MM.1S (cell line): ENCODE data around the gene PRPF19.

ENCODE experiments used
- DNase-seq: peaks from one replicate; pipeline ENCODE4 v3.0.0-alpha.2; 2015
- H2AFZ ChIP-seq: fragments of 300-600 bp; sonication (generic); 2 replicates; pipeline ENCODE4 v1.6.0; 2016; ENCODE audit warnings: antibody characterized with exemption, low read length
- H3F3A ChIP-seq: fragments of 300-600 bp; sonication (generic); 2 replicates; pipeline ENCODE4 v1.6.1; 2016; ENCODE audit warnings: mild to moderate bottlenecking, antibody characterized with exemption, low read length, moderate library complexity, mixed read lengths; ENCODE audit not compliant: insufficient read depth
- H3K27ac ChIP-seq: fragments of 300-600 bp; sonication (generic); 2 replicates; pipeline ENCODE4 v1.5.1; 2016; ENCODE audit warnings: mild to moderate bottlenecking, low read length
- H3K27me3 ChIP-seq: fragments of 300-600 bp; sonication (generic); replicated peaks from 2 replicates; pipeline ENCODE4 v1.6.0; 2016; ENCODE audit warnings: low read length; ENCODE audit not compliant: insufficient read depth
- H3K36me3 ChIP-seq: fragments of 300-600 bp; sonication (generic); replicated peaks from 2 replicates; pipeline ENCODE4 v1.6.1; 2016; ENCODE audit warnings: mild to moderate bottlenecking, low read length, mixed read lengths; ENCODE audit not compliant: insufficient read depth
- H3K4me1 ChIP-seq: fragments of 300-600 bp; sonication (generic); 2 replicates; pipeline ENCODE4 v1.6.1; 2016; ENCODE audit warnings: low read length, mixed read lengths
- H3K4me2 ChIP-seq: fragments of 300-600 bp; sonication (generic); 2 replicates; pipeline ENCODE4 v1.6.0; 2016; ENCODE audit warnings: low read depth, low read length
- H3K4me3 ChIP-seq: fragments of 300-600 bp; sonication (generic); 2 replicates; pipeline ENCODE4 v1.5.1; 2016; ENCODE audit warnings: low read length, mixed read lengths
- H3K79me2 ChIP-seq: fragments of 300-600 bp; sonication (generic); 2 replicates; pipeline ENCODE4 v1.6.1; 2016; ENCODE audit warnings: mixed run types, low read length, mixed read lengths
- H3K9ac ChIP-seq: fragments of 300-600 bp; sonication (generic); 2 replicates; pipeline ENCODE4 v1.6.1; 2016; ENCODE audit warnings: low read length, mixed read lengths
- H3K9me2 ChIP-seq: fragments of 300-600 bp; sonication (generic); replicated peaks from 2 replicates; pipeline ENCODE4 v1.6.1; 2016; ENCODE audit warnings: mild to moderate bottlenecking, low read length, mixed read lengths; ENCODE audit not compliant: insufficient read depth
- H3K9me3 ChIP-seq: fragments of 300-600 bp; sonication (generic); replicated peaks from 2 replicates; pipeline ENCODE4 v1.6.1; 2016; ENCODE audit warnings: mild to moderate bottlenecking, low read length, mixed read lengths; ENCODE audit not compliant: insufficient read depth
- H4K20me1 ChIP-seq: fragments of 300-600 bp; sonication (generic); 2 replicates; pipeline ENCODE4 v1.6.1; 2016; ENCODE audit warnings: mild to moderate bottlenecking, low read length, moderate library complexity, mixed read lengths; ENCODE audit not compliant: insufficient read depth
- CTCF ChIP-seq: fragments of 300-600 bp; sonication (generic); IDR thresholded peaks from 2 replicates; pipeline ENCODE4 v1.5.1; 2016; ENCODE audit warnings: antibody characterized with exemption, low read length, mixed read lengths
- EZH2 ChIP-seq: fragments of 300-600 bp; sonication (generic); optimal IDR thresholded peaks from 2 replicates; pipeline ENCODE3; 2017; ENCODE audit warnings: low read depth, mild to moderate bottlenecking, antibody characterized with exemption, low read length, mixed read lengths
- EZH2phosphoT487 ChIP-seq: fragments of 300-600 bp; sonication (generic); IDR thresholded peaks from 2 replicates; pipeline ENCODE4 v1.6.1; 2018; ENCODE audit warnings: antibody characterized with exemption, low read length

PRPF19 gene

GRCh38 chr11:60864856-60865513 is 41.4 kb downstream of the PRPF19 start:
- Histone ChIP-seq H3K9me2 (no peaks in the 10 kb centered on the region), H3K79me2 (no peaks in the 10 kb centered on the region), H3F3A (peaks cover 5% of the 10 kb centered on the region), H3K9me3 (no peaks in the 10 kb centered on the region), H3K27me3 (no peaks in the 10 kb centered on the region), H2AFZ (0 out of 2 replicates have a peak overlapping the region, but pooled peaks have one; percentile 30), H3K36me3 (no peaks in the 10 kb centered on the region), H3K4me2 (peak overlapping the region; percentile 5; the same call in 1 of the 2 replicates), H3K4me3 (no peak overlapping the region), H3K9ac (no peak overlapping the region), H3K4me1 (peaks cover 34% of the 10 kb centered on the region), H3K27ac (no peak overlapping the region; the same call in 1 of the 2 replicates), H4K20me1 (no peaks in the 10 kb centered on the region)
- DNase-seq, result peak; percentile 23
- no peak for TF ChIP-seq EZH2
- no peak for TF ChIP-seq CTCF
- no peak for TF ChIP-seq EZH2phosphoT487

DNA sequence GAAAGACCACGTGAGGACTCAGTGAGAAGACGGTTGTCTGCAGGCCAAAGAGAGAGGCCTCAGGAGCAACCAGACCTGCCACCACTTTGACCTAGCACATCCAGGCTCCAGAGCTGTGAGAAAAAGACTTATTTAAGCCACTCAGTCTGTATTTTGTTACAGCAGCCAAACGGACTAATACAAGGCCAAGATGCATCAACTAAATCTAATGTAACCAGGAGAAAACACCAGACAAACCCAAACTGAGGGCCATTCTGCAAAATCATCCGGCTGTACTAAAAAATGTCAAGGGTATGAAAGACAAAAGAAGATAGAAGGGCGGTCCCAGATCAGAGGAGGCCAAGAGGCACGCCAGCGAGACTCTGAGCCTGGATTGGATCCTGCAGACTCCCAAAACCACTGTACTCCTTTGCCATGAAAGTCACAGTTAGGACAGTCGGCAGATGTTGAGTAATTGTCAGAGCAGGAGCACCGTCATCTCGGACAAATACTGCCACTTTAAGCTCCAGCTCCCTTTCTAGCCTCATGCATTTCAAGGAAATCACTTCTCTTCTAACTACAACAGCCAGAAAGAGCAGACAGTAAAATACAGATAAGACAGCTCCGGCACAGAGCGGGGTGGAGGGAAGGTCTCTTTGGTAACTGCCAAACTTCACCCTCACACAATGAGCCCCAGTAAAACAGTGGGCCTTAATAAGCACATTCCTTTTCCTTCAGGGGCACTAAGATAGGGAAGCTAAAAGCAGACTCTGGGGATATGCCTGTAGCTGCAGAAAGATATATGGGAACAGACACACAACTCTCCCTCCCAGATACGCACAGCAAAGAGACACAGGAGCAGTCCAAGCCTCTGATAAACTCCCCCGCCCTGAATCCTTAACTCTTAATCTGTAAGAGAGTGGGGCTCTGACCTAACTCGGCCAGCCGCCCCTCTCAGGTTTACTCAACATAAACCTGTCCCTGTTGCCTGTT is 42.5 kb downstream of the PRPF19 start:
- Histone ChIP-seq H3K36me3 (no peaks in the 10 kb centered on the region), H3K27me3 (no peaks in the 10 kb centered on the region), H3F3A (no peaks in the 10 kb centered on the region), H3K9ac (no peak overlapping the region), H3K9me2 (no peaks in the 10 kb centered on the region), H3K4me3 (no peak overlapping the region), H3K79me2 (no peaks in the 10 kb centered on the region), H2AFZ (no peak overlapping the region), H3K9me3 (no peaks in the 10 kb centered on the region), H3K27ac (no peak overlapping the region), H4K20me1 (no peaks in the 10 kb centered on the region), H3K4me2 (no peak overlapping the region), H3K4me1 (peaks cover 25% of the 10 kb centered on the region)
- no peak for TF ChIP-seq EZH2
- TF ChIP-seq CTCF, result no peak
- no peak for TF ChIP-seq EZH2phosphoT487
- DNase-seq, result no peak

DNA sequence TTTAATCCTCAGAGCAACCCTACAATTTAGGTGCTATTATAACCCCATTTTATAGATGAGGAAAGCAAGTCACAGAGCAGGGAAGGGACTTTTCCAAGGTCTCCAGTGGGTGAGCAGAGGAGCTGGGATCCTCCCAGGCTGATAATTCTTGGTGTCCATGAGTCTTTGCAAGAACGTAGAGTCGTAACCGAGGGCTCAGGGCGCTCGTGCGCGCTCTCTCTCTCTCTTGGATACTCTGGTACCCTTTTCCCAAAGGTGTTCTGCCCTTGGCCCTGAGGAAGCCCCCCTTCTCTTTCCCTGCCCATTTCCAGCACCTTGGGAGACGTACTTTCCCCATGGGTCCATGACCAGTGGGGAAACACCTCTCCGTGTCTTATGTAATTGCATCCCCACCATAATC is 44.2 kb downstream of the PRPF19 start:
- Histone ChIP-seq H3K27me3 (no peaks in the 10 kb centered on the region), H3K4me1 (peaks cover 18% of the 10 kb centered on the region), H3K4me3 (no peak overlapping the region), H3F3A (no peaks in the 10 kb centered on the region), H4K20me1 (no peaks in the 10 kb centered on the region), H3K79me2 (no peaks in the 10 kb centered on the region), H2AFZ (no peak overlapping the region), H3K9me3 (no peaks in the 10 kb centered on the region), H3K9me2 (no peaks in the 10 kb centered on the region), H3K9ac (no peak overlapping the region), H3K36me3 (no peaks in the 10 kb centered on the region), H3K27ac (no peak overlapping the region), H3K4me2 (no peak overlapping the region)
- DNase-seq, result no peak
- TF ChIP-seq EZH2 (no peak), CTCF (no peak), EZH2phosphoT487 (no peak)
